WTC11 (cell line): ENCODE data around the gene SLC9A9. TPM values are rescaled to one million over a fixed set of nuclear protein-coding genes. Genes with fewer than 3 reads are reported as not detected.

Source experiments
- ATAC-seq: fragments of 200-7000 bp; cut with Tn5 transposase; 2 replicates; pipeline ENCODE4 v1.10.0; 2021; ENCODE audit warnings: mild to moderate bottlenecking, moderate library complexity
- CTCF ChIA-PET: fragments of 300-600 bp; sonication (Branson Sonifier 250); formaldehyde crosslinking; loops from one replicate; lab custom pipeline; 2021; ENCODE audit warnings: antibody characterized with exemption; lab: Charles Lee
- POLR2A ChIA-PET: fragments of 350-600 bp; sonication (Branson Sonifier 250); formaldehyde crosslinking; loops from one replicate; lab custom pipeline; 2021; ENCODE audit warnings: antibody characterized with exemption; lab: Charles Lee
- DNase-seq: peaks from one replicate; pipeline ENCODE4 v3.0.0; 2021; ENCODE audit warnings: low spot score
- H3K27ac Mint-ChIP-seq: 2 replicates; pipeline ENCODE4 v1.8.0; 2021; ENCODE audit warnings: mixed read lengths
- H3K27me3 Mint-ChIP-seq: 2 replicates; pipeline ENCODE4 v1.8.0; 2021; ENCODE audit warnings: low read depth, mild to moderate bottlenecking, moderate library complexity, mixed read lengths
- H3K36me3 Mint-ChIP-seq: 2 replicates; pipeline ENCODE4 v1.8.0; 2021; ENCODE audit warnings: mixed read lengths
- H3K4me1 Mint-ChIP-seq: 2 replicates; pipeline ENCODE4 v1.8.0; 2022; ENCODE audit warnings: mixed read lengths
- H3K4me3 Mint-ChIP-seq: 2 replicates; pipeline ENCODE4 v1.8.0; 2021; ENCODE audit warnings: mild to moderate bottlenecking, moderate library complexity, mixed read lengths
- H3K9me3 Mint-ChIP-seq: 2 replicates; pipeline ENCODE4 v1.8.0; 2021; ENCODE audit warnings: mixed read lengths
- AFF4 ChIP-seq: sonication (generic); formaldehyde crosslinking; IDR thresholded peaks from 2 replicates; pipeline ENCODE4 v1.8.1; 2023; ENCODE audit warnings: mild to moderate bottlenecking, missing genetic modification reagents, borderline replicate concordance
- FOXJ3 ChIP-seq: sonication (generic); formaldehyde crosslinking; IDR thresholded peaks from 2 replicates; pipeline ENCODE4 v1.9.0; 2021; ENCODE audit warnings: missing genetic modification reagents, mild to moderate bottlenecking, borderline replicate concordance
- GABPB1 ChIP-seq: sonication (generic); formaldehyde crosslinking; IDR thresholded peaks from 2 replicates; pipeline ENCODE4 v1.8.1; 2023; ENCODE audit warnings: mild to moderate bottlenecking, missing genetic modification reagents
- HMGXB4 ChIP-seq: sonication (generic); formaldehyde crosslinking; IDR thresholded peaks from 2 replicates; pipeline ENCODE4 v1.8.1; 2023; ENCODE audit warnings: mild to moderate bottlenecking, moderate library complexity, missing genetic modification reagents
- JUN ChIP-seq: sonication (generic); formaldehyde crosslinking; IDR thresholded peaks from 2 replicates; pipeline ENCODE4 v1.8.0; 2023; ENCODE audit warnings: mild to moderate bottlenecking, missing genetic modification reagents
- MLX ChIP-seq: sonication (generic); formaldehyde crosslinking; IDR thresholded peaks from 2 replicates; pipeline ENCODE4 v1.8.1; 2023; ENCODE audit warnings: mild to moderate bottlenecking, missing genetic modification reagents, moderate library complexity
- MXD4 ChIP-seq: fragments of 250-450 bp; sonication (Bioruptor Pico); IDR thresholded peaks from 2 replicates; pipeline ENCODE4 v1.8.0; 2021; ENCODE audit warnings: mild to moderate bottlenecking, moderate library complexity, borderline replicate concordance
- NFE2L1 ChIP-seq: sonication (generic); formaldehyde crosslinking; IDR thresholded peaks from 2 replicates; pipeline ENCODE4 v1.8.1; 2023; ENCODE audit warnings: missing genetic modification reagents
- PRRX2 ChIP-seq: fragments of 250-450 bp; sonication (Bioruptor Pico); IDR thresholded peaks from 2 replicates; pipeline ENCODE4 v1.8.0; 2021; ENCODE audit warnings: mild to moderate bottlenecking
- RELA ChIP-seq: sonication (generic); formaldehyde crosslinking; IDR thresholded peaks from 2 replicates; pipeline ENCODE4 v1.8.1; 2022; ENCODE audit warnings: missing genetic modification reagents, mild to moderate bottlenecking, borderline replicate concordance
- SMAD3 ChIP-seq: sonication (generic); formaldehyde crosslinking; IDR thresholded peaks from 2 replicates; pipeline ENCODE4 v1.8.0; 2022; ENCODE audit warnings: missing genetic modification reagents, mild to moderate bottlenecking, borderline replicate concordance
- TCF7 ChIP-seq: sonication (generic); formaldehyde crosslinking; IDR thresholded peaks from 2 replicates; pipeline ENCODE4 v1.8.0; 2022; ENCODE audit warnings: mild to moderate bottlenecking, low read depth, missing genetic modification reagents, moderate library complexity
- ZBTB43 ChIP-seq: sonication (generic); formaldehyde crosslinking; IDR thresholded peaks from 2 replicates; pipeline ENCODE4 v1.8.1; 2023; ENCODE audit warnings: mild to moderate bottlenecking, missing genetic modification reagents
- ZNF532 ChIP-seq: fragments of 250-450 bp; sonication (Bioruptor Pico); IDR thresholded peaks from 2 replicates; pipeline ENCODE4 v1.9.0; 2021; ENCODE audit warnings: mild to moderate bottlenecking, borderline replicate concordance
- total RNA-seq: library from RNA; stranded (reverse); gene quantifications from 3 replicates; pipeline ENCODE4 v1.2.3, GENCODE V29; 2021

Gene SLC9A9
- total RNA-seq, 1 experiment from 2014 or later, result 1.2 TPM

GRCh38 chr3:143337387-143337786 is 510.9 kb downstream of the SLC9A9 start:
- Mint-ChIP-seq H3K27ac (no peak overlapping the region), H3K4me1 (peaks cover 5% of the 10 kb centered on the region; the same call in 1 of the 2 replicates)
- CTCF ChIA-PET, result interaction anchor here (2.3 kb wide), 1 partner anchor 11 kb away, joined by 6 read pairs; no protein-coding TSS in a partner anchor
- POLR2A ChIA-PET, result no interaction called here
- ATAC-seq, result no peak
- TF ChIP-seq PRRX2 (CRISPR knock-in tag), result no peak
- no peak for TF ChIP-seq NFE2L1
- TF ChIP-seq ZBTB43 (CRISPR knock-in tag), result no peak
- no peak for TF ChIP-seq MLX
- TF ChIP-seq ZNF532 (CRISPR knock-in tag), result no peak
- TF ChIP-seq JUN (CRISPR knock-in tag), result no peak
- no peak for TF ChIP-seq FOXJ3 (CRISPR knock-in tag)
- no peak for TF ChIP-seq HMGXB4 (CRISPR knock-in tag)
- TF ChIP-seq MXD4 (CRISPR knock-in tag), result no peak
- no peak for TF ChIP-seq SMAD3 (CRISPR knock-in tag)
- TF ChIP-seq AFF4 (CRISPR knock-in tag), result no peak
- no peak for TF ChIP-seq GABPB1 (CRISPR knock-in tag)
- TF ChIP-seq RELA, result no peak
- TF ChIP-seq TCF7 (CRISPR knock-in tag), result no peak
- TF ChIP-seq, all 79 proteins: peak for 0
- no peak overlapping the region for H3K4me3 Mint-ChIP-seq
- peaks cover 4% of the 10 kb centered on the region; the same call in 1 of the 2 replicates for H3K9me3 Mint-ChIP-seq
- no peaks in the 10 kb centered on the region for H3K36me3 Mint-ChIP-seq
- DNase-seq, result no peak
- no peaks in the 10 kb centered on the region for H3K27me3 Mint-ChIP-seq
